Fibroblast of lung (primary cell): Measurements from ENCODE around the gene FSTL4. TPM values are rescaled to one million over a fixed set of nuclear protein-coding genes. Genes with fewer than 3 reads are reported as not detected.

Experiments
- DNase-seq, 2 donors: peaks; one replicate each; pipeline versions ENCODE4 v3.0.0 to v3.0.0-alpha.2; 2010; ENCODE audit warnings: low read depth in 2 of 2
- H2AFZ ChIP-seq: 2 replicates; pipeline ENCODE4 v1.5.1; 2012; ENCODE audit warnings: low read length, control low read depth, inconsistent platforms
- H3K27ac ChIP-seq: 2 replicates; pipeline ENCODE4 v1.5.1; 2011; ENCODE audit warnings: low read length, control low read depth; ENCODE audit not compliant: insufficient read depth
- H3K27me3 ChIP-seq: 2 replicates; pipeline ENCODE4 v1.5.1; 2011; ENCODE audit warnings: mild to moderate bottlenecking, low read length; ENCODE audit not compliant: control insufficient read depth, insufficient read depth
- H3K36me3 ChIP-seq: 2 replicates; pipeline ENCODE4 v1.5.1; 2011; ENCODE audit warnings: low read length; ENCODE audit not compliant: control insufficient read depth, insufficient read depth
- H3K4me1 ChIP-seq: 2 replicates; pipeline ENCODE4 v1.5.1; 2011; ENCODE audit warnings: low read length; ENCODE audit not compliant: control insufficient read depth, insufficient read depth; ENCODE audit errors: extremely low read depth
- H3K4me2 ChIP-seq: 2 replicates; pipeline ENCODE4 v1.5.1; 2011; ENCODE audit warnings: low read length, control low read depth; ENCODE audit not compliant: insufficient read depth; ENCODE audit errors: extremely low read depth
- H3K4me3 ChIP-seq, 4 experiments: fragments of 200-600 bp in 1 of 4; sonication (generic) in 1 of 4; replicated peaks in 1 of 4; 2 replicates each; pipeline ENCODE4 v1.5.1; 2011 to 2016; ENCODE audit warnings: low read length in 4 of 4, low read depth in 3 of 4, mild to moderate bottlenecking in 3 of 4, control low read depth in 2 of 4, inconsistent platforms in 1 of 4, mixed read lengths in 1 of 4; ENCODE audit not compliant: insufficient read depth in 1 of 4; ENCODE audit errors: control extremely low read depth in 1 of 4
- H3K79me2 ChIP-seq: 2 replicates; pipeline ENCODE4 v1.5.1; 2012; ENCODE audit warnings: mild to moderate bottlenecking, low read length, inconsistent platforms; ENCODE audit not compliant: control insufficient read depth, insufficient read depth
- H3K9ac ChIP-seq: 2 replicates; pipeline ENCODE4 v1.5.1; 2011; ENCODE audit warnings: mild to moderate bottlenecking, low read length, control low read depth; ENCODE audit not compliant: insufficient read depth
- H3K9me3 ChIP-seq: 2 replicates; pipeline ENCODE4 v1.5.1; 2012; ENCODE audit warnings: low read depth, low read length; ENCODE audit not compliant: control insufficient read depth, insufficient read depth
- H4K20me1 ChIP-seq: 2 replicates; pipeline ENCODE4 v1.5.1; 2011; ENCODE audit warnings: low read length; ENCODE audit not compliant: control insufficient read depth, insufficient read depth; ENCODE audit errors: extremely low read depth
- EZH2 ChIP-seq: IDR thresholded peaks from 2 replicates; pipeline ENCODE4 v1.5.1; 2012; ENCODE audit warnings: low read length, control low read depth, mild to moderate bottlenecking; ENCODE audit errors: missing control alignments
- polyA plus RNA-seq, 2 donors: library from polyadenylated mRNA; depleted of rRNA in 1 of 2; stranded (reverse) in 1 of 2; unstranded in 1 of 2; fragments of >200 nt; gene quantifications; 2 replicates each; pipeline ENCODE4 v1.2.1, GENCODE V29; 2011 to 2012; ENCODE audit warnings: missing spikeins in 1 of 2
- total RNA-seq: library from RNA; depleted of rRNA; stranded (reverse); fragments of >200 nt; gene quantifications from 2 replicates; pipeline ENCODE4 v1.2.1, GENCODE V29; 2014
- TF ChIP-seq, protein P1 (sequence below), 2 donors: IDR thresholded peaks in 1 of 2; conservative IDR thresholded peaks in 1 of 2; 1 replicate in 1 of 2; 2 replicates in 1 of 2; pipeline ENCODE4 v1.5.1; 2011 to 2012; ENCODE audit warnings: low read length in 2 of 2, control low read depth in 1 of 2, inconsistent platforms in 1 of 2, low read depth in 1 of 2, mild to moderate bottlenecking in 1 of 2

Gene FSTL4
- total and polyA plus RNA-seq, 2 donors (not counting 1 experiment from before 2014, with no cell fraction given) = 0.17 to 0.33 TPM

DNA sequence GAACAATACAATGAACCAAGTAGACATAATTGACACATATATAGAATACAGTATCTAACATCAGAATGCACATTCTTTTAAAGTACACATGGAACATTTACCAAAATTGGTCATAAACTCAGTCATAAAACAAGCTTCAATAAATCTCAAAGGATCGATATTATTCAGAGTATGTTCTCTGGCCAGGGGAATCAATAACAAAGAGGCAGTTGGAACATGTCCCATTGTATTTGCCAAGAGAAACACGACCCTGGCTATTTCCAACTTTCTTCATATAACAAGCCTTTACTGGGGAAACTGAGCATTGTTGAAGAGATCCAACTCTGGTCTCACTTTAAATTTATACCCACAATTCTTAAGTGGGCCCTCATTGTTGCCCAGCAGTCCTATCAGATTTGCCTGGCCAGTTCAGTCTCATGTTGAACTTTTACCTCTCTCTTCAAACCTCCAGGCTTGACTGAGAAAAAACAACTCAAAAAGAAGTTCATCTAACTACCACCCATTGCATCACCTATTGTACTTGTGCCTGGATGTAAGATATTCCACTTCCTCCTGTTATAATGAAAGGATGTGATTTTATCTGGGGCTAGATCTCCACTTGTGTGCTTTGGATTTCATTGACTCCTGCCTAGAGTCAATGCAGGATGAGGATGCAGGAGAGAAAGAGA is 398.1 kb downstream of the FSTL4 start:
- TF ChIP-seq, protein P1, sequence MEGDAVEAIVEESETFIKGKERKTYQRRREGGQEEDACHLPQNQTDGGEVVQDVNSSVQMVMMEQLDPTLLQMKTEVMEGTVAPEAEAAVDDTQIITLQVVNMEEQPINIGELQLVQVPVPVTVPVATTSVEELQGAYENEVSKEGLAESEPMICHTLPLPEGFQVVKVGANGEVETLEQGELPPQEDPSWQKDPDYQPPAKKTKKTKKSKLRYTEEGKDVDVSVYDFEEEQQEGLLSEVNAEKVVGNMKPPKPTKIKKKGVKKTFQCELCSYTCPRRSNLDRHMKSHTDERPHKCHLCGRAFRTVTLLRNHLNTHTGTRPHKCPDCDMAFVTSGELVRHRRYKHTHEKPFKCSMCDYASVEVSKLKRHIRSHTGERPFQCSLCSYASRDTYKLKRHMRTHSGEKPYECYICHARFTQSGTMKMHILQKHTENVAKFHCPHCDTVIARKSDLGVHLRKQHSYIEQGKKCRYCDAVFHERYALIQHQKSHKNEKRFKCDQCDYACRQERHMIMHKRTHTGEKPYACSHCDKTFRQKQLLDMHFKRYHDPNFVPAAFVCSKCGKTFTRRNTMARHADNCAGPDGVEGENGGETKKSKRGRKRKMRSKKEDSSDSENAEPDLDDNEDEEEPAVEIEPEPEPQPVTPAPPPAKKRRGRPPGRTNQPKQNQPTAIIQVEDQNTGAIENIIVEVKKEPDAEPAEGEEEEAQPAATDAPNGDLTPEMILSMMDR (conservative IDR thresholded peaks at IDR 0.05 in 1 of 2, IDR thresholded peaks at IDR 0.05 in 1 of 2; ENCODE audit: low read depth in 1 of 2, low read length in 2 of 2) = no peak
- TF ChIP-seq EZH2 = no peak
- no peaks in the 10 kb centered on the region for H3K9me3 ChIP-seq
- H3K4me1 ChIP-seq = no peaks in the 10 kb centered on the region
- no peaks in the 10 kb centered on the region for H3K79me2 ChIP-seq
- H2AFZ ChIP-seq = no peak overlapping the region
- no peak overlapping the region for H3K4me2 ChIP-seq
- H3K36me3 ChIP-seq = no peaks in the 10 kb centered on the region
- no peak for DNase-seq
- H4K20me1 ChIP-seq = no peaks in the 10 kb centered on the region
- H3K4me3 ChIP-seq = no peak overlapping the region
- H3K9ac ChIP-seq = no peak overlapping the region
- no peak overlapping the region for H3K27ac ChIP-seq
- H3K27me3 ChIP-seq = no peaks in the 10 kb centered on the region

DNA sequence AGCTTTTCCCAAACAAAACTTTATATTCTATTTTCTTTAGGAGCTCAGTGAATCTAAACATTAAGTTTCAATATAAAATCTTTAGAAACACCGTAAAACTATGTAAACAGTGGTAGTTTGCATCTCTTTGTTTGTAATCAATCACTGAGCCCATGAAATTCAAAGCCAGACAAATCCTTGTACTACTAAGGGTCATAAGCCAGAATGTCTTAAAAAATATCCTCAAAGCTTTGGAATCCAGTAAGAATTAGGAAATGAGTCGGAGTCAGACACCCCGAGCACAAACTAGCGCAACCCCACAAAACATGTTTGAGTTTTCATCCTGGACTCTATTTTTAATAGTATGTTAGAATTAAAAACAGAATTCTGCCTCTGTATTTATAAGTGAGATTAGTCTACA is 406.7 kb downstream of the FSTL4 start:
- Histone ChIP-seq H3K27ac (no peak overlapping the region), H3K4me1 (no peaks in the 10 kb centered on the region), H3K36me3 (no peaks in the 10 kb centered on the region), H3K9me3 (no peaks in the 10 kb centered on the region), H3K4me3 (no peak overlapping the region), H3K27me3 (no peaks in the 10 kb centered on the region), H3K79me2 (no peaks in the 10 kb centered on the region), H3K9ac (no peak overlapping the region), H2AFZ (no peak overlapping the region), H3K4me2 (no peak overlapping the region), H4K20me1 (no peaks in the 10 kb centered on the region)
- peak in 1 of 2 donors; percentile 67 for DNase-seq
- no peak for TF ChIP-seq EZH2
- TF ChIP-seq, protein P1 (conservative IDR thresholded peaks at IDR 0.05 in 1 of 2, IDR thresholded peaks at IDR 0.05 in 1 of 2; ENCODE audit: low read depth in 1 of 2, low read length in 2 of 2) = no peak

DNA sequence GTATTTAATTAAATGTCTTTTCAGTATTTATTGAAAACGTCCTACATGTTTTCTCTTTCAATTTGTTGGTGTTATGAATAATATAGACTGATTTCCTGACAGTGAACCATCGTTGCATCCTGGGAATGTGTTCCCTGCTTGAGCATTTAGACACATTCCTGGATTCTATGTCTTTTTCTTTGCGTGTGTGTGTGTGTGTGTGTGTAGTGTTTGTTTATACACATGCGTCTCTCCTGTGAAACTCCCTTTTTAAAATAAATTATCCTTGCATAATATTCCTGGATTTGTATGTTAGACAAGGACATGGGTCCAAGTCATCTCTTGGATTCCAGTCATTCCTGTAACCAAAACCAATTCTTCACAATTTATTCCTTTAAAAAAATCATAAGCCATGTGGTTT is 407.1 kb downstream of the FSTL4 start:
- TF ChIP-seq, protein P1 (conservative IDR thresholded peaks at IDR 0.05 in 1 of 2, IDR thresholded peaks at IDR 0.05 in 1 of 2; ENCODE audit: low read depth in 1 of 2, low read length in 2 of 2) = no peak
- no peak for TF ChIP-seq EZH2
- Histone ChIP-seq H3K4me2 (peak overlapping the region; percentile 27), H3K9me3 (no peaks in the 10 kb centered on the region), H4K20me1 (no peaks in the 10 kb centered on the region), H3K9ac (no peak overlapping the region), H3K27me3 (no peaks in the 10 kb centered on the region), H3K79me2 (no peaks in the 10 kb centered on the region), H3K36me3 (no peaks in the 10 kb centered on the region), H2AFZ (no peak overlapping the region), H3K4me3 (no peak overlapping the region), H3K27ac (peak overlapping the region; percentile 4), H3K4me1 (no peaks in the 10 kb centered on the region)
- peak; percentile 28 to 62 for DNase-seq
